PC-3 (cell line): ENCODE measurements around the gene HLA-DOB. TPM values are rescaled to one million over a fixed set of nuclear protein-coding genes. Genes with fewer than 3 reads are reported as not detected.

Experiments
- ATAC-seq: fragments of 200-7000 bp; cut with Tn5 transposase; 2 replicates; pipeline ENCODE4 v1.9.1; 2020; ENCODE audit warnings: mild to moderate bottlenecking, moderate library complexity
- BruUV-seq: library from RNA; stranded (reverse); fragments of 400-500 nt; replicated peaks from 2 replicates; lab custom pipeline; 2021; lab: Mats Ljungman, UMichigan
- CTCF ChIA-PET: fragments of 300-600 bp; sonication (Branson Sonifier 250); formaldehyde crosslinking; loops from one replicate; lab custom pipeline; 2022; ENCODE audit warnings: antibody characterized with exemption; lab: Charles Lee
- POLR2A ChIA-PET: fragments of 300-600 bp; sonication (Branson Sonifier 250); formaldehyde crosslinking; loops from one replicate; lab custom pipeline; 2022; ENCODE audit warnings: antibody characterized with exemption; ENCODE audit not compliant: unreplicated experiment; lab: Charles Lee
- DNase-seq: peaks from one replicate; pipeline ENCODE4 v3.0.0-alpha.2; 2015
- H2AFZ ChIP-seq: fragments of 300-600 bp; sonication (generic); 2 replicates; pipeline ENCODE4 v1.6.0; 2016; ENCODE audit warnings: antibody characterized with exemption, low read length
- H3F3A ChIP-seq: fragments of 300-600 bp; sonication (generic); one replicate; pipeline ENCODE4 v1.6.0; 2017; ENCODE audit warnings: antibody characterized with exemption, low read length, control low read depth, mild to moderate bottlenecking; ENCODE audit not compliant: unreplicated experiment
- H3K27ac ChIP-seq: fragments of 300-600 bp; sonication (generic); 2 replicates; pipeline ENCODE4 v1.5.1; 2016; ENCODE audit warnings: mild to moderate bottlenecking, low read length
- H3K27me3 ChIP-seq: fragments of 300-600 bp; sonication (generic); 2 replicates; pipeline ENCODE4 v1.6.1; 2016; ENCODE audit warnings: low read length, mixed read lengths
- H3K36me3 ChIP-seq: fragments of 300-600 bp; sonication (generic); 2 replicates; pipeline ENCODE4 v1.6.1; 2016; ENCODE audit warnings: low read depth, mixed run types, low read length, mixed read lengths
- H3K4me1 ChIP-seq: fragments of 300-600 bp; sonication (generic); 2 replicates; pipeline ENCODE4 v1.5.1; 2016; ENCODE audit warnings: low read length; ENCODE audit not compliant: insufficient read depth
- H3K4me2 ChIP-seq: fragments of 300-600 bp; sonication (generic); 2 replicates; pipeline ENCODE4 v1.6.0; 2016; ENCODE audit warnings: low read length
- H3K4me3 ChIP-seq: fragments of 300-600 bp; sonication (generic); 2 replicates; pipeline ENCODE4 v1.5.1; 2016; ENCODE audit warnings: mild to moderate bottlenecking, low read length, mixed read lengths
- H3K79me2 ChIP-seq: fragments of 300-600 bp; sonication (generic); 2 replicates; pipeline ENCODE4 v1.6.1; 2017; ENCODE audit warnings: low read length, mixed read lengths
- H3K9ac ChIP-seq: fragments of 300-600 bp; sonication (generic); 2 replicates; pipeline ENCODE4 v1.6.0; 2016; ENCODE audit warnings: mild to moderate bottlenecking, low read length
- H3K9me2 ChIP-seq: fragments of 300-600 bp; sonication (generic); replicated peaks from 2 replicates; pipeline ENCODE4 v1.6.1; 2016; ENCODE audit warnings: mixed run types, low read length, mixed read lengths
- H3K9me3 ChIP-seq: fragments of 300-600 bp; sonication (generic); 2 replicates; pipeline ENCODE4 v1.6.1; 2016; ENCODE audit warnings: low read length, mixed read lengths
- H4K20me1 ChIP-seq: fragments of 300-600 bp; sonication (generic); 2 replicates; pipeline ENCODE4 v1.6.1; 2016; ENCODE audit warnings: low read length, mixed read lengths
- CTCF ChIP-seq: fragments of 300-600 bp; sonication (generic); conservative IDR thresholded peaks from 2 replicates; pipeline ENCODE4 v1.5.1; 2017; ENCODE audit warnings: antibody characterized with exemption, low read depth, mild to moderate bottlenecking, low read length
- EZH2 ChIP-seq: fragments of 300-600 bp; sonication (generic); IDR thresholded peaks from one replicate; pipeline ENCODE4 v1.6.1; 2017; ENCODE audit warnings: antibody characterized with exemption, mild to moderate bottlenecking, low read length; ENCODE audit not compliant: unreplicated experiment
- EZH2phosphoT487 ChIP-seq: fragments of 300-600 bp; sonication (generic); IDR thresholded peaks from 2 replicates; pipeline ENCODE4 v1.6.1; 2018; ENCODE audit warnings: mild to moderate bottlenecking, antibody characterized with exemption, low read length, borderline replicate concordance
- intact Hi-C: fragments of 100-400 bp; cut with micrococcal nuclease; formaldehyde crosslinking; loops from 2 replicates; pipeline ENCODE4 v1.9.0; 2023
- total RNA-seq: library from RNA; depleted of rRNA; stranded (reverse); fragments of >200 nt; gene quantifications from 2 replicates; pipeline ENCODE4 v1.2.3, GENCODE V29; 2014

The HLA-DOB gene
- total RNA-seq, 1 experiment from 2014 or later, result 0.29 TPM

- no peak overlapping the region for H3K9ac ChIP-seq
Measured at GRCh38 chr6:32796848-32797776, 19.7 kb downstream of the HLA-DOB start.

GRCh38 chr6:32794510-32794909 lies 22.3 kb downstream of the HLA-DOB start:
- Histone ChIP-seq H3K36me3 (no peaks in the 10 kb centered on the region), H3K4me1 (no peaks in the 10 kb centered on the region), H3K9me3 (no peaks in the 10 kb centered on the region), H3K27ac (no peak overlapping the region), H3K9ac (no peak overlapping the region), H3K27me3 (peaks cover 81% of the 10 kb centered on the region), H3K79me2 (no peaks in the 10 kb centered on the region), H4K20me1 (no peaks in the 10 kb centered on the region), H3F3A (no peaks in the 10 kb centered on the region), H3K9me2 (no peaks in the 10 kb centered on the region), H2AFZ (no peak overlapping the region), H3K4me2 (no peak overlapping the region), H3K4me3 (no peak overlapping the region)
- CTCF ChIA-PET, result no interaction called here
- DNase-seq (no peak), ATAC-seq (no peak)
- POLR2A ChIA-PET, result no interaction called here
- TF ChIP-seq EZH2phosphoT487 (no peak), EZH2 (no peak), CTCF (no peak)
- BruUV-seq, result no TSS peak
- intact Hi-C loops, result no loop called here

More at GRCh38 chr6:32796848-32797776, 19.7 kb downstream of the HLA-DOB start:
- ChIA-PET POLR2A (no interaction called here), CTCF (interaction anchor here (0.6 to 1.0 kb wide), 2 partner anchors 71 to 1493 kb away, joined by 3 to 4 read pairs; no protein-coding TSS in a partner anchor)
- DNase-seq (peak; percentile 84), ATAC-seq (peak; percentile 84)
- Histone ChIP-seq H3F3A (no peaks in the 10 kb centered on the region), H2AFZ (peak overlapping the region; percentile 70), H3K4me3 (peak overlapping the region; percentile 45), H3K4me1 (no peaks in the 10 kb centered on the region), H3K27me3 (peaks cover 79% of the 10 kb centered on the region), H3K79me2 (no peaks in the 10 kb centered on the region), H4K20me1 (no peaks in the 10 kb centered on the region), H3K27ac (no peak overlapping the region), H3K9me2 (no peaks in the 10 kb centered on the region), H3K36me3 (no peaks in the 10 kb centered on the region), H3K4me2 (peak overlapping the region; percentile 78), H3K9me3 (no peaks in the 10 kb centered on the region)
- BruUV-seq, result no TSS peak
- TF ChIP-seq CTCF (peak; percentile 85), EZH2 (no peak)
- intact Hi-C loops, result loop anchor here (5.0 kb wide), 1 partner anchor 365 kb away; no protein-coding TSS in a partner anchor

- H3K4me1 ChIP-seq, result no peaks in the 10 kb centered on the region
- no peak for TF ChIP-seq EZH2
- TF ChIP-seq CTCF, result no peak
- TF ChIP-seq EZH2phosphoT487, result no peak
- no peak overlapping the region for H3K27ac ChIP-seq
- no peak overlapping the region for H2AFZ ChIP-seq
- no peak for ATAC-seq
- H3K4me3 ChIP-seq, result no peak overlapping the region
- peaks cover 65% of the 10 kb centered on the region for H3K27me3 ChIP-seq
- no peaks in the 10 kb centered on the region for H3K79me2 ChIP-seq
- intact Hi-C loops, result no loop called here
- no peak overlapping the region for H3K4me2 ChIP-seq
- no peak for DNase-seq
- no peaks in the 10 kb centered on the region for H3F3A ChIP-seq
- BruUV-seq, result no TSS peak
- POLR2A ChIA-PET, result no interaction called here
- CTCF ChIA-PET, result interaction anchor here (0.7 kb wide), 1 partner anchor 1562 kb away, joined by 4 read pairs; no protein-coding TSS in a partner anchor
- no peak overlapping the region for H3K9ac ChIP-seq
- no peaks in the 10 kb centered on the region for H3K9me3 ChIP-seq
- H3K36me3 ChIP-seq, result no peaks in the 10 kb centered on the region
- no peaks in the 10 kb centered on the region for H3K9me2 ChIP-seq
- H4K20me1 ChIP-seq, result no peaks in the 10 kb centered on the region
Measured at GRCh38 chr6:32792901-32793435, 23.8 kb downstream of the HLA-DOB start.
